ENCODE results near the gene RBM33. TPM values are rescaled to one million over a fixed set of nuclear protein-coding genes. Genes with fewer than 3 reads are reported as not detected.
A peak's percentile ranks its signal among the peaks of the same experiment; 100 is the strongest.

Gene RBM33
- total and polyA plus RNA-seq, 2 of the 13 experiments (the other 11 are each of a cell fraction or from before 2014, with no cell fraction given), result 12.4 to 28.9 TPM

DNA sequence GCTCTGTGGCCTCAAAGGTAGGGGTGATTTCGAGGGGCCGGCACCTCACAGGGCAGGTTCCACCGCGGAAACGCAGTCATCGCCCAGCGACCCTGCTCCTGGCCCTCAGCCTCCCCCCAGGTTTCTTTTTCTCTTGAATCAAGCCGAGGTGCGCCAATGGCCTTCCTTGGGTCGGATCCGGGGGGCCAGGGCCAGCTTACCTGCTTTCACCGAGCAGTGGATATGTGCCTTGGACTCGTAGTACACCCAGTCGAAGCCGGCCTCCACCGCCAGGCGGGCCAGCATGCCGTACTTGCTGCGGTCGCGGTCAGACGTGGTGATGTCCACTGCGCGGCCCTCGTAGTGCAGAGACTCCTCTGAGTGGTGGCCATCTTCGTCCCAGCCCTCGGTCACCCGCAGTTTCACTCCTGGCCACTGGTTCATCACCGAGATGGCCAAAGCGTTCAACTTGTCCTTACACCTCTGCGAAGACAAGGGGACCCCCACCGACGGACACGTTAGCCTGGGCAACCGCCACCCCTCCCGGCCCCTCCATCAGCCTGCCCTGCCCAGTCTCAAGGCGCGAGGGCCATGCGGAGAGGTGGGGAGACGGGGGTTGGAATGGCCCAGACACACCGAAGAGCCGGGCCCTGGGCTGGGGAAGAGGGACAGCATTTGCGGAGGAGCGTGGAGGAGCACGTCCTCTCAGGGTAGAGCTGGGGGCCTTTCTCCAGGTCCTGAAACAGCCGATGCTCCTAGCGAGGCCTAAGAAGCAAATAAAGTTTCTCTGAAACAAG lies 161.8 kb downstream of the RBM33 start:
- 98% methylated on average over 46 of the region's 47 CpGs for WGBS (ENCODE audit: low lambda C conversion rate)
- POLR2A ChIA-PET, result no interaction called here
- in situ Hi-C loops (cut with HindIII; ENCODE audit: extremely low pct_ligation_motif_present, low pct_unique_long_range_greater_than_20kb), result loop anchor here (25.0 kb wide), 1 partner anchor 831 kb away; the partner anchor contains the start of gene RNF32

More for the DNA sequence above, 161.8 kb downstream of the RBM33 start:
- no peak overlapping the region for H2AFZ ChIP-seq (ENCODE audit: low read length)
- no peak overlapping the region for H3K4me2 ChIP-seq (ENCODE audit: low read depth, low read length)
- H3K27ac ChIP-seq (ENCODE audit: extremely low read length, insufficient read depth, low read length), result no peak overlapping the region
- H3K4me3 ChIP-seq (replicated peaks in 1 of 3; ENCODE audit: insufficient read depth in 1 of 3, low read depth in 2 of 3, low read length in 3 of 3), result no peak overlapping the region
- H3K4me1 ChIP-seq (ENCODE audit: insufficient read depth, low read length), result peaks cover 33% of the 10 kb centered on the region
- intact Hi-C loops (cut with micrococcal nuclease; ENCODE audit: unreplicated experiment), result no loop called here
- no peaks in the 10 kb centered on the region for H3K79me2 ChIP-seq (ENCODE audit: insufficient read depth, low read length)
- ATAC-seq, result no peak
- no peaks in the 10 kb centered on the region for H3K36me3 ChIP-seq (replicated peaks in 1 of 2; ENCODE audit: control insufficient read depth in 1 of 2, insufficient read depth in 2 of 2, low read length in 2 of 2)
- CTCF ChIA-PET (ENCODE audit: low intra/inter-chr PET ratio, low total read pairs), result no interaction called here
- H3K9me3 ChIP-seq (ENCODE audit: low read length), result no peaks in the 10 kb centered on the region
- H3K9ac ChIP-seq (ENCODE audit: insufficient read depth, low read depth, low read length), result no peak overlapping the region
- no peak for DNase-seq (ENCODE audit: low spot score)
- no peaks in the 10 kb centered on the region for H4K20me1 ChIP-seq (ENCODE audit: insufficient read depth, low read length)
- TF ChIP-seq RELA (CRISPR knock-in tag; IDR thresholded peaks at IDR 0.05) (no peak), POLR2G (IDR thresholded peaks at IDR 0.05; ENCODE audit: low read depth, low read length) (0 out of 2 replicates have a peak, but pooled peaks have one; percentile 5), XBP1 (CRISPR knock-in tag; IDR thresholded peaks at IDR 0.05) (no peak), MED1 (CRISPR knock-in tag; IDR thresholded peaks at IDR 0.05) (no peak), ZBTB38 (CRISPR knock-in tag; IDR thresholded peaks at IDR 0.05) (0 out of 2 replicates have a peak, but pooled peaks have one; percentile 33), ZNF550 (CRISPR knock-in tag; IDR thresholded peaks at IDR 0.05; ENCODE audit: borderline replicate concordance) (no peak)
- TF ChIP-seq, protein P1, sequence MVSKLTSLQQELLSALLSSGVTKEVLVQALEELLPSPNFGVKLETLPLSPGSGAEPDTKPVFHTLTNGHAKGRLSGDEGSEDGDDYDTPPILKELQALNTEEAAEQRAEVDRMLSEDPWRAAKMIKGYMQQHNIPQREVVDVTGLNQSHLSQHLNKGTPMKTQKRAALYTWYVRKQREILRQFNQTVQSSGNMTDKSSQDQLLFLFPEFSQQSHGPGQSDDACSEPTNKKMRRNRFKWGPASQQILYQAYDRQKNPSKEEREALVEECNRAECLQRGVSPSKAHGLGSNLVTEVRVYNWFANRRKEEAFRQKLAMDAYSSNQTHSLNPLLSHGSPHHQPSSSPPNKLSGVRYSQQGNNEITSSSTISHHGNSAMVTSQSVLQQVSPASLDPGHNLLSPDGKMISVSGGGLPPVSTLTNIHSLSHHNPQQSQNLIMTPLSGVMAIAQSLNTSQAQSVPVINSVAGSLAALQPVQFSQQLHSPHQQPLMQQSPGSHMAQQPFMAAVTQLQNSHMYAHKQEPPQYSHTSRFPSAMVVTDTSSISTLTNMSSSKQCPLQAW (CRISPR knock-in tag; IDR thresholded peaks at IDR 0.05), result no peak
- peaks cover 2 to 16% of the 10 kb centered on the region in 2 experiments; a peak in 4 of 5 replicates for H3K27me3 ChIP-seq (ENCODE audit: control insufficient read depth in 1 of 2, insufficient read depth in 2 of 2, low read length in 2 of 2)
- BruUV-seq (replicated peaks), result no TSS peak
- FAIRE-seq, result no peak
